Immature natural killer cell (primary cell): ENCODE results near the gene TNFRSF13B. TPM values are rescaled to one million over a fixed set of nuclear protein-coding genes. Genes with fewer than 3 reads are reported as not detected.
"Not testable (repeated sequence)": the region's sequence is repeated elsewhere in the genome, so short reads cannot be mapped to it uniquely, and the experiment has no call there.

Experiments
- DNase-seq, 3 donors: peaks; one replicate each; pipeline ENCODE4 v3.0.0; 2022; ENCODE audit warnings: mixed read lengths in 1 of 3
- H3K27ac Mint-ChIP-seq, 6 donors: one replicate each; pipeline ENCODE4 v1.8.0; 2020; ENCODE audit warnings: mixed read lengths in 6 of 6, mild to moderate bottlenecking in 5 of 6, inconsistent platforms in 4 of 6, moderate library complexity in 3 of 6
- H3K27me3 Mint-ChIP-seq, 3 donors: one replicate each; pipeline ENCODE4 v1.8.0; 2020 to 2021; ENCODE audit warnings: low read depth in 3 of 3, mild to moderate bottlenecking in 3 of 3, mixed read lengths in 3 of 3, moderate library complexity in 3 of 3, inconsistent platforms in 1 of 3
- H3K36me3 Mint-ChIP-seq, 3 donors: one replicate each; pipeline ENCODE4 v1.8.0; 2020; ENCODE audit warnings: mixed read lengths in 3 of 3, inconsistent platforms in 2 of 3, mild to moderate bottlenecking in 2 of 3
- H3K4me1 Mint-ChIP-seq, 2 donors: one replicate each; pipeline ENCODE4 v1.8.0; 2020; ENCODE audit warnings: inconsistent platforms in 2 of 2, mild to moderate bottlenecking in 2 of 2, mixed read lengths in 2 of 2, moderate library complexity in 1 of 2
- H3K4me3 Mint-ChIP-seq, 5 donors: one replicate each; pipeline ENCODE4 v1.8.0; 2020; ENCODE audit warnings: mild to moderate bottlenecking in 5 of 5, mixed read lengths in 5 of 5, inconsistent platforms in 3 of 5, moderate library complexity in 3 of 5
- H3K9me3 Mint-ChIP-seq, 6 donors: one replicate each; pipeline ENCODE4 v1.8.0; 2020; ENCODE audit warnings: mild to moderate bottlenecking in 6 of 6, mixed read lengths in 6 of 6, inconsistent platforms in 4 of 6, moderate library complexity in 3 of 6
- polyA plus RNA-seq, 3 donors: library from polyadenylated mRNA; unstranded; fragments of 300-500 nt; fragmentation: Illumina TruSeq; gene quantifications; one replicate each; pipeline ENCODE4 v1.2.3, GENCODE V29; 2021

TNFRSF13B gene
- polyA plus RNA-seq, 3 donors from 2014 or later = not detected

DNA sequence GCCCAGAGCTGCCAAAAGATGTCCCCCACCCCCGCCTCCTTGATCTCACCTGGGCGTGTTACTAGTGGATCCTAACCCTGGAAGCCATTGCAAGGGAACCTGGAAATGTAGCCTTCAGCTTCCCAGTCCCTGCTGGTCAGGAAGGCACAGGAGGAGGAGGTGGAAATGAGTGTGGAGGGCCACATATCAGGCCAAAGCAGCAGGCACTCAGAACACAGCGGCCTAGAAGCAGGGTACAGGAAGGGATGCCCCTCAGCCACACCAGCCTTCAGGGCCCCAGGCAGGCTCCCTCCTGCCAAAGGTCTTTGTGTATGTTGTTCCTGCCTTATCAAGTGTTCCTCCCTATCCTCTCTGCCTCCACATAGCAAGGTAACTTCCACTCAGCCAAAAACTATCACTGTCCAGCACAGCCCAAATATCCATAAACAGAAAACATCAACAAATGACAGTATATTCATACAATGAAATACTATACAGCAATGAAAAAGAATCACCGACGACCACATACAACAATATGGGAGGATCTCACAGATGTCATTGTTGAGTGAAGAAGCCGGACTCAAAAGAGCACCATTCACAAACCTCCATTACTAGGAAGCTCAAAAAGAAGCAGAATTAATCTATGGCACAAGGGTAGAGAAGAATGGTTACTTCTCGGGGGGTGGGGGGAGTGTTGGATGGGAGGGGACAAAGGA, 28.2 kb upstream of the TNFRSF13B start:
- Mint-ChIP-seq H3K4me3 (no peak overlapping the region), H3K9me3 (no peaks in the 10 kb centered on the region), H3K4me1 (no peaks in the 10 kb centered on the region), H3K36me3 (no peaks in the 10 kb centered on the region), H3K27ac (no peak overlapping the region), H3K27me3 (peaks cover 2 to 3% (median 2%) of the 10 kb centered on the region in 3 donors)
- no peak for DNase-seq

DNA sequence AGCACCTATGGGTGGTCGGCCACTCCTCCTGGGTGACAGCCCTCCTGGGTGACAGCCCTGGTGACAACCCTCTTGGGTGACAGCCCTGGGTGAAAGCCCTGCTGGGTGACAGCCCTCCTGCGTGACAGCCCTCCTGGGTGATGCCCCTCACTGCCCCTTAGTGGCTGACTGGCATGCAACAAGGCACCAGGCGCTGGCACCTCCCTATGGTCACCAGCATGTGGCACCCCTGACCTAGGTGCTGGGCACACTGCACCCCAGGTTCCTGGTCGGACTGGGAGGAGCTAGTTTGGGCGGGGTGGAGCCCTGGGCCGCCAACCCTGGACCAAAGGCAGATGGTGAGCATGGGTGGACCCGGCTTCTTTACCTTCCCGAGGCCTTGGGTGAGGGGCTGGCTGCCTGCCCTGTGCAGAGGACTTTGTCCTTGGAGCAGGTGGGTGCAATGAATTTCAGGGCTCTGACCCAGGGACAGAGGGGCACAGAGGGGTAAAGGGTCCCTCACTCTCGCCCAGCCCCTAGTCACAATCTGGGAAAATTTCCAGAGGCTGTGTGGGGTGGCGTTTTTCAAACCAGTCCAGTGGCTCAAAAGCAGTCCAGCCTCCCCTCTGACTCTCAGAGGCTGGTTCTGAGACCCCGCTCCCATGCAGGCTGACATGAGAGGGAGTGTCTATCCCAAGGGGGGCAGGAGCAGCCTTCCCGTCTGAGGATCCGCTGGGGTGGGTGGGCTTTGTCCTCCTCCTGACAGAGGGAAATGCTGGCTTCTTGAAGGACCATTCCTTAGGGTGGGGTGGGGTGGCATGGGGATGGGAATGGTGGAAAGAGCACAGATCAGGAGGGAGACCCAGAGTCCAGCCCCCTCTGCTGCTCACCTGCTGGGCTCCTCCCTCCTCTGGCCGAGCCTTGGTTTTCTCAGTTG, 25.9 kb upstream of the TNFRSF13B start:
- Mint-ChIP-seq H3K36me3 (no peaks in the 10 kb centered on the region), H3K4me1 (no peaks in the 10 kb centered on the region), H3K4me3 (no peak overlapping the region), H3K27me3 (peaks cover 0 to 4% (median 3%) of the 10 kb centered on the region in 3 donors), H3K9me3 (no peaks in the 10 kb centered on the region), H3K27ac (no peak overlapping the region)
- peak in 1 of 3 donors; percentile 69 for DNase-seq

- H3K27me3 Mint-ChIP-seq, H3K4me3 Mint-ChIP-seq, DNase-seq, H3K4me1 Mint-ChIP-seq, H3K27ac Mint-ChIP-seq, H3K9me3 Mint-ChIP-seq, H3K36me3 Mint-ChIP-seq: not testable (repeated sequence)
These were observed 24.8 kb upstream of the TNFRSF13B start for GRCh38 chr17:16996726-16997125.

DNA sequence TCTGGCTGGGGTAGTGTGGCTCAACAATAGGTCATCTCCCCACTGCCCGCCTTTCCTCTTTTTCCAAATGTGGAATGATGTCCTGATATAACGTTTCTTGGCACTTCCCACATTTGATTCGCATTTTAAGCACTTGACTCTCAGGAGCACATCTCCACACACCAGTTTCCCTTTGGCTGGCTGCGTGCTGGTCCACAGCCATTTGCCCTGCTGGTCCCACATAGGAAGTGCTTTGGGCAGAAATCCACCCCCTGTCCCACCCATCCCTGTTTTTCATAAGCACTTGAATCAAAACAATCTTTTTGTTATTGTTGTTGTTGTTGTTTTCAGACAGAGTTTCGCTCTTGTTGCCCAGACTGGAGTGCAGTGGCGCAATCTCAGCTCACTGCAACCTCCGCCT, 24.0 kb upstream of the TNFRSF13B start:
- Mint-ChIP-seq H3K27me3 (peaks cover 0 to 4% (median 3%) of the 10 kb centered on the region in 3 donors), H3K4me1 (peaks cover 0 to 10% of the 10 kb centered on the region in 2 donors), H3K4me3 (no peak overlapping the region), H3K9me3 (no peaks in the 10 kb centered on the region), H3K27ac (no peak overlapping the region), H3K36me3 (no peaks in the 10 kb centered on the region)
- DNase-seq = no peak

- H3K27me3 Mint-ChIP-seq = peaks cover 0 to 6% (median 2%) of the 10 kb centered on the region in 3 donors
- no peaks in the 10 kb centered on the region for H3K36me3 Mint-ChIP-seq
- no peak overlapping the region for H3K4me3 Mint-ChIP-seq
- H3K9me3 Mint-ChIP-seq = no peaks in the 10 kb centered on the region
- H3K27ac Mint-ChIP-seq = no peak overlapping the region
- DNase-seq = no peak
- H3K4me1 Mint-ChIP-seq = peaks cover 12 to 21% of the 10 kb centered on the region in 2 donors
These were observed 22.7 kb upstream of the TNFRSF13B start for GRCh38 chr17:16994631-16995030.

- H3K27me3 Mint-ChIP-seq = peaks cover 2 to 12% (median 3%) of the 10 kb centered on the region in 3 donors
- peak overlapping the region in 4 of 6 donors; percentile 21 to 73 (median 57) for H3K27ac Mint-ChIP-seq
- H3K36me3 Mint-ChIP-seq = no peaks in the 10 kb centered on the region
- peaks cover 31 to 42% of the 10 kb centered on the region in 2 donors for H3K4me1 Mint-ChIP-seq
- peak; percentile 64 to 76 (median 69) for DNase-seq
- no peaks in the 10 kb centered on the region for H3K9me3 Mint-ChIP-seq
- peak overlapping the region in 3 of 5 donors; percentile 30 to 55 (median 32) for H3K4me3 Mint-ChIP-seq
These were observed 19.6 kb upstream of the TNFRSF13B start for GRCh38 chr17:16991349-16992009.

DNA sequence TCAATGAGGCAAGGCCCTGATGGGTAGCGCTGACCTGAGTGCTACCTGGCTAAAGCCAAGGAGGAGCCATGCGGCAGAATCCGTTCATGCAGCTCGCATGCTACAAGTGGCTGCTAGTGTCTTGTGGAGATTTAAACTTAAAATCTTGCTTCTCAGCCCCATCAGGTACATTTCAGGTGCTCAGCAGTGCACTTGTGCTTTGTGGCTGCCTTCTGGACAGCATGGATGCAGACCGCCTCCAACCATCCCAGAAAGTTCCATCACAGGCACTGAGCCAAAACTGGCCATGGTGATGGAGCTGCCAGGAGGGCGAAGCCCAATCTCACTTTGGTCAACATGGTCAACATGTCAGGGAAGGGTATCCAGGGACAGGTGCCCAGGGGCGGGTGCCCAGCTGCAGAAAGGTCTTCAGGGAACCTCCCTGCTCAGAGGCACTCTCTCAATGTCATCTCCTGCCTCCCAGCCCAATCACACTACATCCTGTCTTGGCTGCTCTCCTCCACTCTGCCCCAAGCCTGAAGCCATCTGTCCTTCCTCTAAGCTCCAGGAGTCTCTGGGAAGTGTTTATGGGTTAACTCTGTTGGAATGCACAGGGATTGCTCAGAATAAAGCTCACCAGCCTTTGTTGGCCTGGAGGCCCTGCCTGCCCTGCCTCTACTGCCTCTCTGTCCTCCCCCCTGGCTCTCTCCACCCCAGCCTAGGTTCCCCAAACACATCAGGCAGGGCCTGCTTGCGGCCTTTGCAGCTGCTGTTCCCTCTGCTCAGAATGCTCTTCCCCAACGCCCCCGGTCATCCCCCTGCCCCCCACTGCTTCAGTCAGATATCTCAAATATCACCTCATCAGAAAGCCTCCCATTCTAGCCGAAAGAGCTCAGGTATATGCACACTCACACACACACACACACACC, 18.3 kb upstream of the TNFRSF13B start:
- H3K36me3 Mint-ChIP-seq = no peaks in the 10 kb centered on the region
- no peaks in the 10 kb centered on the region for H3K9me3 Mint-ChIP-seq
- H3K27ac Mint-ChIP-seq = peak overlapping the region; percentile 82 to 99 (median 96)
- peak overlapping the region; percentile 25 to 87 (median 82) for H3K4me3 Mint-ChIP-seq
- H3K27me3 Mint-ChIP-seq = peaks cover 2 to 12% (median 3%) of the 10 kb centered on the region in 3 donors
- peaks cover 31 to 42% of the 10 kb centered on the region in 2 donors for H3K4me1 Mint-ChIP-seq
- DNase-seq = no peak

- H3K4me1 Mint-ChIP-seq = peaks cover 31 to 42% of the 10 kb centered on the region in 2 donors
- peak overlapping the region; percentile 88 to 99 (median 96) for H3K27ac Mint-ChIP-seq
- peaks cover 2 to 12% (median 3%) of the 10 kb centered on the region in 3 donors for H3K27me3 Mint-ChIP-seq
These were observed 17.5 kb upstream of the TNFRSF13B start for GRCh38 chr17:16989230-16989952.

DNA sequence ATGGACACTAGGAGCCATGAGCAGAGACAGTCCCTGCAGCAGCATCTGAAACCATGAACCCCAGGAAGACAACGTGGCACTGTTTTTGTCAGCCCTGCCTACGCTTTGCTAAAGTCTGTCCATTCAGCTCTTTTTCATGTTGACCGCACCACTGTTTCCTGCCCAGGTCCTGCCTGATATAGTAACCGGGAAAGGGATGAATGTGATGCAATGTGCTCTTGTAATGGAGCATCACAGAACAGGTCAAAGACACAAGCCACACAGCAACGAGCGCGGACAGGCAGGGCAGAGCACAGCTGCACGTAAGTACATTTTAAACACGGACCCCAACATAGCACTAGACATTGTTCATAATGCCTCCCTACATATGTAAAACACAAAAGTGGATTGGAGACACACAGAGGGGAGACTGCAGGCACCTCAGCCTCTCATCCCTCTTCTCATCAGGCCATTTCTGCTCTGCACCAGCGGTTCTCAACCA, 16.9 kb upstream of the TNFRSF13B start:
- peak overlapping the region; percentile 76 to 87 (median 82) for H3K4me3 Mint-ChIP-seq
- H3K9me3 Mint-ChIP-seq = no peaks in the 10 kb centered on the region
- peak overlapping the region; percentile 88 to 99 (median 96) for H3K27ac Mint-ChIP-seq
- peaks cover 2 to 11% (median 3%) of the 10 kb centered on the region in 3 donors for H3K27me3 Mint-ChIP-seq
- peaks cover 31 to 42% of the 10 kb centered on the region in 2 donors for H3K4me1 Mint-ChIP-seq
- no peaks in the 10 kb centered on the region for H3K36me3 Mint-ChIP-seq
- DNase-seq = peak in 1 of 3 donors; percentile 20

More at GRCh38 chr17:16989230-16989952, 17.5 kb upstream of the TNFRSF13B start:
- peak overlapping the region; percentile 76 to 87 (median 82) for H3K4me3 Mint-ChIP-seq
- H3K9me3 Mint-ChIP-seq = no peaks in the 10 kb centered on the region
- peak; percentile 10 to 42 (median 40) for DNase-seq
- H3K36me3 Mint-ChIP-seq = no peaks in the 10 kb centered on the region

- Mint-ChIP-seq H3K4me3 (peak overlapping the region; percentile 76 to 87 (median 82)), H3K36me3 (no peaks in the 10 kb centered on the region), H3K27ac (peak overlapping the region; percentile 88 to 99 (median 96)), H3K9me3 (no peaks in the 10 kb centered on the region), H3K27me3 (peaks cover 2 to 11% (median 3%) of the 10 kb centered on the region in 3 donors), H3K4me1 (peaks cover 31 to 42% of the 10 kb centered on the region in 2 donors)
- peak; percentile 67 to 71 (median 71) for DNase-seq
These were observed 16.1 kb upstream of the TNFRSF13B start for GRCh38 chr17:16987830-16988601.

DNA sequence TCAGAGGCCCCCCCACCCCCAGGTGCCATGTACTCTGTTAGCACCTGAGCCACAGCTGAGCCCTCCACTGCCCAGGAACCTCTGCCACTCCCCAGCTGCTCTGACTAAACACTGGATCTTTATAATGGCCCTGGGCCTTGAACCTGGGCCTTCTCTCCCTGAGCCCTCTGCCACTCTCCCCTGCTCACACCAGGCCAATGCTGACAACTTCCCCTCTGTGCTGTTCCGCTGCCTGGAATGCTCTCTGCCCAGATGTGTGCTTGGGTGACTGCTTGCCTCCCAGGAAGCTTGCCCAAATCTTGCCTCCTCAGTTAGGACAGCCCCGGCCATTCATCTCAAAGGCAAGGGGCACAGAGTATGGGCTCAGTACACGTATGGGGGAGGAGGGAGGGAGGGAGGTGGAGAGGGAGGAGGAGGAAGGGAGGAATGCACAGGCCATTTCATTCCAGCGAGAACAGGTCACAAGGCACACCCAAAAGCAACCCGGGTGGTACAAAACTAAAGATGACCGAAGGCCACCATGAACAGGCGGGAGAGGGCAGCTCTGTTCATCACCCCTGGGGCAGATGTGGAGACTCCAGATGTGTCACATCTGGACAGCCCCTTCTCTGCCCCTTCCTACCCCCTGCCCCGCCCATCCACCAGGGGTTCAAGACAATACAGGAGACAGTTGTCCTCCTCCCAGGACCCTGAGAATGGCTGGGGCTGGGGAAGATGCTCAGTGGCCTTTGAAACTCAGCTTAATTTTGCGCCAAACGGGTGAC, 15.3 kb upstream of the TNFRSF13B start:
- no peaks in the 10 kb centered on the region for H3K9me3 Mint-ChIP-seq
- H3K27me3 Mint-ChIP-seq = peaks cover 2 to 11% (median 3%) of the 10 kb centered on the region in 3 donors
- no peak for DNase-seq
- H3K27ac Mint-ChIP-seq = peak overlapping the region; percentile 88 to 99 (median 96)
- H3K36me3 Mint-ChIP-seq = no peaks in the 10 kb centered on the region
- peak overlapping the region in 3 of 5 donors; percentile 76 to 84 (median 82) for H3K4me3 Mint-ChIP-seq
- H3K4me1 Mint-ChIP-seq = peaks cover 31 to 42% of the 10 kb centered on the region in 2 donors
